SK-N-DZ (cell line): ENCODE data around the gene CRISPLD2. TPM values are rescaled to one million over a fixed set of nuclear protein-coding genes. Genes with fewer than 3 reads are reported as not detected.

ENCODE experiments used
- DNase-seq: peaks from one replicate; pipeline ENCODE4 v3.0.0-alpha.2; 2015; ENCODE audit warnings: low spot score
- polyA plus RNA-seq, 2 experiments: library from polyadenylated mRNA; depleted of rRNA; stranded (reverse); fragments of >200 nt; gene quantifications; 2 replicates each; pipeline ENCODE4 v1.2.3, GENCODE V29; 2014

Gene CRISPLD2
- 0.12 TPM in 1 of 2 replicates, not detected in the other for polyA plus RNA-seq (2014; cell fraction: cytosol; rRNA removed)
- not detected in 2 replicates for polyA plus RNA-seq (2014; cell fraction: nucleus; rRNA removed)

- DNase-seq: peak; percentile 92
Measured at GRCh38 chr16:84819644-84820304, at the start of gene CRISPLD2. Gene CRISPLD2, plus strand, starts transcription at chr16:84819985. Its CDS starts 18,511 bp downstream, at chr16:84838496.

- DNase-seq: no peak
Measured at GRCh38 chr16:84773312-84773711, 46.5 kb upstream of the CRISPLD2 start.

- no peak for DNase-seq
Measured at GRCh38 chr16:84774810-84775209, 45.0 kb upstream of the CRISPLD2 start.

GRCh38 chr16:84775262-84775810, 44.4 kb upstream of the CRISPLD2 start:
- DNase-seq: no peak

- DNase-seq: no peak
Measured at GRCh38 chr16:84777435-84777834, 42.4 kb upstream of the CRISPLD2 start.

GRCh38 chr16:84778720-84779119, 41.1 kb upstream of the CRISPLD2 start:
- DNase-seq: no peak

GRCh38 chr16:84780063-84780462, 39.7 kb upstream of the CRISPLD2 start:
- no peak for DNase-seq

GRCh38 chr16:84780544-84781376, 39.0 kb upstream of the CRISPLD2 start:
- DNase-seq: no peak

GRCh38 chr16:84782846-84783245, 36.9 kb upstream of the CRISPLD2 start:
- DNase-seq: no peak

GRCh38 chr16:84785843-84786581, 33.8 kb upstream of the CRISPLD2 start:
- no peak for DNase-seq

- DNase-seq: no peak
Measured at GRCh38 chr16:84786605-84787262, 33.1 kb upstream of the CRISPLD2 start.

- no peak for DNase-seq
Measured at GRCh38 chr16:84787263-84787622, 32.5 kb upstream of the CRISPLD2 start.

- DNase-seq: no peak
Measured at GRCh38 chr16:84788920-84789391, 30.8 kb upstream of the CRISPLD2 start.

- no peak for DNase-seq
Measured at GRCh38 chr16:84789431-84789830, 30.4 kb upstream of the CRISPLD2 start.

GRCh38 chr16:84790301-84790700, 29.5 kb upstream of the CRISPLD2 start:
- no peak for DNase-seq

- DNase-seq: no peak
Measured at GRCh38 chr16:84791088-84791487, 28.7 kb upstream of the CRISPLD2 start.

GRCh38 chr16:84791501-84791900, 28.3 kb upstream of the CRISPLD2 start:
- DNase-seq: no peak

GRCh38 chr16:84794186-84794585, 25.6 kb upstream of the CRISPLD2 start:
- no peak for DNase-seq

GRCh38 chr16:84794626-84795025, 25.2 kb upstream of the CRISPLD2 start:
- DNase-seq: no peak

- no peak for DNase-seq
Measured at GRCh38 chr16:84795329-84796053, 24.3 kb upstream of the CRISPLD2 start.
